ENCODE measurements around the gene RAB40C. TPM values are rescaled to one million over a fixed set of nuclear protein-coding genes. Genes with fewer than 3 reads are reported as not detected.
A peak's percentile ranks its signal among the peaks of the same experiment; 100 is the strongest.

RAB40C gene
- total and polyA plus RNA-seq, 10 of the 15 experiments (the other 5 are each of a cell fraction or from before 2014, with no cell fraction given), result 0.06 to 12.8 (median 4.6) TPM

DNA sequence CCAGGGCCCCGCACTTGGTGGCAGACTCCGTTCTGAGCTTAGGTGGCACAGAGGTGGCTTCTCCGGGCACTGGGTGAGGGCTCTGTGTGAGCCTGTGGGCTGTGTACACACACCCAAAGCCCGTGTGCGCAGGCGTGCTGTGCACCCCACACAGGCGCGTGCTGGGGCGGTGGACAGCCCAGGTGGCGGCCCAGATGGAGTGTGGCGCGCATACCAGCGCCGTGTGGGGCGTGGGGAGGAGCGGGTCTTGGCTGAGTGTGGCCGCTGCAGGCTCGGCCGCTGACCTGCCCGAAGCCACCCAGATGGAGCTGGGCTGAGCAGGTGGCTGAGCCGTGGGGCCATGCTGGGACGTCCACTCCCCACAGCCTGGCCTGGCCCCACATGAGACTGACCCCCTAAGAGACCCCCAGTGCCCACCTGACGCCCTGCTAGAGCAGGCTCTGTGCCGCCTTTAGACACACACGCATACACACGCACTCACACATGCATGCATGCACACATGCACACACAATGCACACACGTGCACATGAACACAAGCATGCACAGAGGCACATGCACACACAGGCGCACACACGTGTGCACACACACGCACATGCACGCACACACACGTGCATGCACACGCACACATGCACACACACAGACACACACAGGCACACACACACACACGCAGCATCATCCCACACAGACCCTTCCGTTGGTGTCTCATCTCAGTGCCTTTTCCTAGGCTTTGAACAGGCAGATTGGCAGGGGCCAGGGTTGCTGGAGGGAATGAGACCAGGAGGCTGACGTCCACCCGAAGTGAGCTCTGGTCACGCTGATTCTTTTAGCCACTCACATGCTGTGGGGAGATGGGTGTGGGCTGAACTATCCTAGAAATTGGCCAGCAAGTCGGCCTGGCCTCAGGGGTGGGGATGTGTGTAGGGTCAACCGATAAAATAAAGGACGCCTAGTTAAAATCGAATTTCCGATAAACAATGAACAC lies 27.6 kb upstream of the RAB40C start:
- BruUV-seq (replicated peaks), result no TSS peak
- peaks cover 9% of the 10 kb centered on the region for H3K4me1 ChIP-seq (ENCODE audit: control insufficient read depth, insufficient read depth, low read length)
- CTCF ChIA-PET, result no interaction called here
- H3K9ac ChIP-seq (ENCODE audit: control insufficient read depth, insufficient read depth, low read length), result no peak overlapping the region
- no peaks in the 10 kb centered on the region for H3K79me2 ChIP-seq (ENCODE audit: control insufficient read depth, insufficient read depth, low read length)
- no peak overlapping the region for H3K4me2 ChIP-seq (ENCODE audit: control insufficient read depth, insufficient read depth)
- intact Hi-C loops (cut with micrococcal nuclease; ENCODE audit: unreplicated experiment), result no loop called here
- H3K4me3 ChIP-seq, result no peak overlapping the region
- WGBS (ENCODE audit: insufficient coverage, insufficient replicate concordance, low lambda C conversion rate, missing lambda C conversion rate), result 76% methylated on average over 33 of the region's 43 CpGs
- in situ Hi-C loops (cut with MboI), result no loop called here
- RAD21 ChIA-PET (ENCODE audit: unreplicated experiment), result no interaction called here
- H2AFZ ChIP-seq (ENCODE audit: control insufficient read depth, low read depth, low read length), result no peak overlapping the region
- no peaks in the 10 kb centered on the region for H3K9me3 ChIP-seq (replicated peaks; ENCODE audit: control insufficient read depth, insufficient read depth, low read length)
- ATAC-seq (no peak), DNase-seq (ENCODE audit: low read depth, low spot score) (no peak), FAIRE-seq (no peak)
- SMC1A ChIA-PET (ENCODE audit: uncharacterized antibody, unreplicated experiment), result no interaction called here
- POLR2A ChIA-PET, result no interaction called here
- TF ChIP-seq EZH2 (IDR thresholded peaks at IDR 0.05; ENCODE audit: borderline replicate concordance, control insufficient read depth, low read depth, low read length), result no peak
- TF ChIP-seq TCF3 (IDR thresholded peaks at IDR 0.05; ENCODE audit: borderline replicate concordance, insufficient read depth, low read depth, low read length), result 0 out of 2 replicates have a peak, but pooled peaks have one; percentile 22
- peak; percentile 50 for TF ChIP-seq PBX3 (IDR thresholded peaks at IDR 0.05; ENCODE audit: insufficient replicate concordance, low read depth, low read length)
- TF ChIP-seq, protein P1, sequence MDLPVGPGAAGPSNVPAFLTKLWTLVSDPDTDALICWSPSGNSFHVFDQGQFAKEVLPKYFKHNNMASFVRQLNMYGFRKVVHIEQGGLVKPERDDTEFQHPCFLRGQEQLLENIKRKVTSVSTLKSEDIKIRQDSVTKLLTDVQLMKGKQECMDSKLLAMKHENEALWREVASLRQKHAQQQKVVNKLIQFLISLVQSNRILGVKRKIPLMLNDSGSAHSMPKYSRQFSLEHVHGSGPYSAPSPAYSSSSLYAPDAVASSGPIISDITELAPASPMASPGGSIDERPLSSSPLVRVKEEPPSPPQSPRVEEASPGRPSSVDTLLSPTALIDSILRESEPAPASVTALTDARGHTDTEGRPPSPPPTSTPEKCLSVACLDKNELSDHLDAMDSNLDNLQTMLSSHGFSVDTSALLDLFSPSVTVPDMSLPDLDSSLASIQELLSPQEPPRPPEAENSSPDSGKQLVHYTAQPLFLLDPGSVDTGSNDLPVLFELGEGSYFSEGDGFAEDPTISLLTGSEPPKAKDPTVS (IDR thresholded peaks at IDR 0.05; ENCODE audit: low read depth, low read length), result no peak
- TF ChIP-seq TARDBP (IDR thresholded peaks at IDR 0.05; ENCODE audit: borderline replicate concordance), result no peak
- TF ChIP-seq, protein P2, sequence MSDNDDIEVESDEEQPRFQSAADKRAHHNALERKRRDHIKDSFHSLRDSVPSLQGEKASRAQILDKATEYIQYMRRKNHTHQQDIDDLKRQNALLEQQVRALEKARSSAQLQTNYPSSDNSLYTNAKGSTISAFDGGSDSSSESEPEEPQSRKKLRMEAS (IDR thresholded peaks at IDR 0.05; ENCODE audit: low read depth, low read length), result no peak
- 0 out of 4 replicates have a peak, but pooled peaks of 1 of the 2 experiments have one; percentile 22 for TF ChIP-seq BHLHE40 (IDR thresholded peaks at IDR 0.05; ENCODE audit: borderline replicate concordance in 1 of 2, low read depth in 2 of 2, low read length in 1 of 2)
- TF ChIP-seq, protein P3, sequence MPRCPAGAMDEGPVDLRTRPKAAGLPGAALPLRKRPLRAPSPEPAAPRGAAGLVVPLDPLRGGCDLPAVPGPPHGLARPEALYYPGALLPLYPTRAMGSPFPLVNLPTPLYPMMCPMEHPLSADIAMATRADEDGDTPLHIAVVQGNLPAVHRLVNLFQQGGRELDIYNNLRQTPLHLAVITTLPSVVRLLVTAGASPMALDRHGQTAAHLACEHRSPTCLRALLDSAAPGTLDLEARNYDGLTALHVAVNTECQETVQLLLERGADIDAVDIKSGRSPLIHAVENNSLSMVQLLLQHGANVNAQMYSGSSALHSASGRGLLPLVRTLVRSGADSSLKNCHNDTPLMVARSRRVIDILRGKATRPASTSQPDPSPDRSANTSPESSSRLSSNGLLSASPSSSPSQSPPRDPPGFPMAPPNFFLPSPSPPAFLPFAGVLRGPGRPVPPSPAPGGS (IDR thresholded peaks at IDR 0.05; ENCODE audit: borderline replicate concordance, insufficient read depth, low read depth, low read length, poor library complexity, severe bottlenecking), result peak; percentile 94
- peaks cover 4 to 9% of the 10 kb centered on the region in 2 experiments; a peak in 3 of 4 replicates for H3K27me3 ChIP-seq (replicated peaks in 1 of 2; ENCODE audit: control insufficient read depth in 2 of 2, insufficient read depth in 2 of 2, low read length in 1 of 2)
- H3K27ac ChIP-seq (ENCODE audit: control insufficient read depth, insufficient read depth), result no peak overlapping the region
- H3K36me3 ChIP-seq (ENCODE audit: control insufficient read depth in 2 of 2, insufficient read depth in 2 of 2, low read length in 1 of 2), result no peaks in the 10 kb centered on the region
- H4K20me1 ChIP-seq (ENCODE audit: control insufficient read depth, insufficient read depth), result no peaks in the 10 kb centered on the region
